H9 (cell line): ENCODE data around the gene SPRY4. TPM values are rescaled to one million over a fixed set of nuclear protein-coding genes. Genes with fewer than 3 reads are reported as not detected.

Experiments used
- DNase-seq: peaks from one replicate; pipeline ENCODE4 v3.0.0-alpha.2; 2017
- H2AFZ ChIP-seq: one replicate; pipeline ENCODE4 v1.6.1; 2013; ENCODE audit warnings: mild to moderate bottlenecking, low read length, control low read depth, moderate library complexity
- H2AK5ac ChIP-seq: 2 replicates; pipeline ENCODE4 v1.6.1; 2013; ENCODE audit warnings: low read length, control low read depth, mixed read lengths; ENCODE audit not compliant: insufficient read length
- H2BK120ac ChIP-seq: one replicate; pipeline ENCODE4 v1.6.1; 2013; ENCODE audit warnings: low read depth, mild to moderate bottlenecking, low read length, control low read depth, inconsistent platforms; ENCODE audit not compliant: poor library complexity, severe bottlenecking
- H2BK12ac ChIP-seq: 2 replicates; pipeline ENCODE4 v1.6.1; 2013; ENCODE audit warnings: low read length, control low read depth, mixed read lengths, low read depth; ENCODE audit not compliant: insufficient read length
- H2BK15ac ChIP-seq: 2 replicates; pipeline ENCODE4 v1.6.1; 2013; ENCODE audit warnings: low read depth, low read length, control low read depth
- H2BK20ac ChIP-seq: one replicate; pipeline ENCODE4 v1.6.1; 2013; ENCODE audit warnings: low read depth, mild to moderate bottlenecking, low read length, control low read depth, inconsistent platforms; ENCODE audit not compliant: poor library complexity, severe bottlenecking
- H2BK5ac ChIP-seq: 2 replicates; pipeline ENCODE4 v1.6.1; 2013; ENCODE audit warnings: low read length, control low read depth, mixed read lengths; ENCODE audit not compliant: insufficient read length
- H3K14ac ChIP-seq: 2 replicates; pipeline ENCODE4 v1.6.1; 2013; ENCODE audit warnings: low read length, control low read depth; ENCODE audit not compliant: insufficient read depth
- H3K18ac ChIP-seq: 2 replicates; pipeline ENCODE4 v1.6.1; 2013; ENCODE audit warnings: low read depth, mild to moderate bottlenecking, mixed read lengths, low read length, control low read depth; ENCODE audit not compliant: insufficient read length
- H3K23ac ChIP-seq: 2 replicates; pipeline ENCODE4 v1.6.1; 2013; ENCODE audit warnings: low read length, control low read depth, mixed read lengths, low read depth; ENCODE audit not compliant: insufficient read length
- H3K23me2 ChIP-seq: 2 replicates; pipeline ENCODE4 v1.6.1; 2013; ENCODE audit warnings: low read depth, mild to moderate bottlenecking, mixed read lengths, low read length, control low read depth; ENCODE audit not compliant: insufficient read length, poor library complexity, severe bottlenecking
- H3K27ac ChIP-seq: 2 replicates; pipeline ENCODE4 v1.5.1; 2013; ENCODE audit warnings: low read length, control low read depth, mixed read lengths, low read depth; ENCODE audit not compliant: insufficient read length
- H3K27me3 ChIP-seq: 2 replicates; pipeline ENCODE4 v1.6.1; 2013; ENCODE audit warnings: low read length, control low read depth, inconsistent platforms; ENCODE audit not compliant: insufficient read depth
- H3K4ac ChIP-seq: 2 replicates; pipeline ENCODE4 v1.6.1; 2013; ENCODE audit warnings: low read depth, mild to moderate bottlenecking, control low read depth, inconsistent platforms, low read length, moderate library complexity
- H3K4me1 ChIP-seq: 2 replicates; pipeline ENCODE4 v1.6.1; 2013; ENCODE audit warnings: low read length, control low read depth, inconsistent platforms; ENCODE audit not compliant: insufficient read depth
- H3K4me2 ChIP-seq: 2 replicates; pipeline ENCODE4 v1.6.1; 2013; ENCODE audit warnings: low read length, control low read depth, mixed read lengths; ENCODE audit not compliant: insufficient read length, insufficient read depth
- H3K56ac ChIP-seq: 2 replicates; pipeline ENCODE4 v1.6.1; 2013; ENCODE audit warnings: low read depth, mild to moderate bottlenecking, mixed read lengths, low read length, control low read depth; ENCODE audit not compliant: insufficient read length
- H3K79me1 ChIP-seq: 2 replicates; pipeline ENCODE4 v1.6.1; 2013; ENCODE audit warnings: low read depth, mild to moderate bottlenecking, moderate library complexity, low read length, control low read depth, inconsistent platforms; ENCODE audit not compliant: insufficient read depth, poor library complexity, severe bottlenecking
- H3K79me2 ChIP-seq: 2 replicates; pipeline ENCODE4 v1.6.1; 2013; ENCODE audit warnings: low read length, control low read depth, inconsistent platforms; ENCODE audit not compliant: insufficient read depth
- H3K9ac ChIP-seq: 2 replicates; pipeline ENCODE4 v1.6.1; 2013; ENCODE audit warnings: low read length, control low read depth, mixed read lengths; ENCODE audit not compliant: insufficient read length; ENCODE audit errors: extremely low read depth
- H3K9me3 ChIP-seq: one replicate; pipeline ENCODE4 v1.6.1; 2013; ENCODE audit warnings: low read depth, low read length, inconsistent platforms; ENCODE audit not compliant: control insufficient read depth
- H3T11ph ChIP-seq: one replicate; pipeline ENCODE4 v1.6.1; 2013; ENCODE audit warnings: mild to moderate bottlenecking, low read length, control low read depth, inconsistent platforms
- H4K20me1 ChIP-seq: one replicate; pipeline ENCODE4 v1.6.1; 2013; ENCODE audit not compliant: control insufficient read depth, insufficient read length, insufficient read depth
- H4K5ac ChIP-seq: 2 replicates; pipeline ENCODE4 v1.6.1; 2013; ENCODE audit warnings: low read depth, mild to moderate bottlenecking, mixed read lengths, low read length, control low read depth; ENCODE audit not compliant: insufficient read length
- H4K8ac ChIP-seq: replicated peaks from 2 replicates; pipeline ENCODE4 v1.6.1; 2013; ENCODE audit warnings: low read length, control low read depth, mixed read lengths, low read depth; ENCODE audit not compliant: insufficient read length
- H4K91ac ChIP-seq: 2 replicates; pipeline ENCODE4 v1.6.1; 2013; ENCODE audit warnings: low read depth, mild to moderate bottlenecking, moderate library complexity, mixed read lengths, low read length, control low read depth; ENCODE audit not compliant: insufficient read length
- H3K27ac Mint-ChIP-seq, 3 experiments: 2 replicates in 2 of 3; 3 replicates in 1 of 3; pipeline ENCODE4 v1.8.0; 2020 to 2021; ENCODE audit warnings: mixed read lengths in 3 of 3, mild to moderate bottlenecking in 1 of 3, moderate library complexity in 1 of 3
- H3K27me3 Mint-ChIP-seq: 2 replicates; pipeline ENCODE4 v1.8.0; 2021; ENCODE audit warnings: low read depth, mild to moderate bottlenecking, moderate library complexity, mixed read lengths
- H3K36me3 Mint-ChIP-seq, 3 experiments: 2 replicates in 2 of 3; 3 replicates in 1 of 3; pipeline ENCODE4 v1.8.0; 2020 to 2021; ENCODE audit warnings: low read depth in 3 of 3, mixed read lengths in 3 of 3; ENCODE audit not compliant: insufficient read depth in 1 of 3
- H3K4me1 Mint-ChIP-seq, 2 experiments: 2 replicates each; pipeline ENCODE4 v1.8.0; 2020; ENCODE audit warnings: mixed read lengths in 2 of 2
- H3K4me3 Mint-ChIP-seq, 2 experiments: 2 replicates in 1 of 2; 3 replicates in 1 of 2; pipeline ENCODE4 v1.8.0; 2020 to 2021; ENCODE audit warnings: mild to moderate bottlenecking in 2 of 2, mixed read lengths in 2 of 2, moderate library complexity in 1 of 2
- H3K9me3 Mint-ChIP-seq, 2 experiments: 2 replicates in 1 of 2; 3 replicates in 1 of 2; pipeline ENCODE4 v1.8.0; 2020; ENCODE audit warnings: mild to moderate bottlenecking in 2 of 2, mixed read lengths in 2 of 2, moderate library complexity in 1 of 2
- CTCF ChIP-seq: fragments of 200-600 bp; sonication (generic); conservative IDR thresholded peaks from 3 replicates; pipeline ENCODE4 v1.8.0; 2021; ENCODE audit warnings: antibody characterized with exemption, mild to moderate bottlenecking
- WGBS: extraction: QIAGEN DNeasy Blood & Tissue Kit; methylation state at CpG from one replicate; pipeline ENCODE4 v1.1.7; 2013; ENCODE audit warnings: missing lambda C conversion rate, low lambda C conversion rate, mixed read lengths; ENCODE audit not compliant: insufficient read length; ENCODE audit errors: extremely low coverage; 5-methylcytosine and 5-hydroxymethylcytosine counted together
- total RNA-seq: library from RNA; stranded (reverse); gene quantifications from 2 replicates; pipeline ENCODE4 v1.2.1, GENCODE V29; 2021

SPRY4 gene
- total RNA-seq, 1 experiment from 2014 or later = 92.4 TPM

- Histone ChIP-seq H3K27me3 (no peaks in the 10 kb centered on the region), H2BK20ac (no peak overlapping the region), H3K9me3 (no peaks in the 10 kb centered on the region), H4K5ac (no peak overlapping the region), H3T11ph (no peak overlapping the region), H2BK12ac (no peak overlapping the region), H4K20me1 (peaks cover 3% of the 10 kb centered on the region), H2AK5ac (no peak overlapping the region), H3K79me1 (peaks cover 2% of the 10 kb centered on the region), H3K18ac (peak overlapping the region; percentile 94), H3K4me2 (peak overlapping the region; percentile 94), H3K23me2 (peaks cover 32% of the 10 kb centered on the region), H3K79me2 (peaks cover 34% of the 10 kb centered on the region), H2BK5ac (peak overlapping the region; percentile 10), H4K91ac (no peak overlapping the region), H4K8ac (no peak overlapping the region), H3K27ac (peak overlapping the region; percentile 82), H3K14ac (peak overlapping the region; percentile 94; the same call in 1 of the 2 replicates), H3K9ac (peak overlapping the region; percentile 66), H3K56ac (no peak overlapping the region), H3K4ac (no peak overlapping the region; the same call in 1 of the 2 replicates), H2BK120ac (peak overlapping the region; percentile 3), H2BK15ac (no peak overlapping the region), H3K4me1 (peaks cover 12% of the 10 kb centered on the region; the same call in 1 of the 2 replicates), H2AFZ (no peak overlapping the region), H3K23ac (no peak overlapping the region)
- Mint-ChIP-seq H3K27me3 (peaks cover 6% of the 10 kb centered on the region), H3K4me1 (peaks cover 50 to 58% of the 10 kb centered on the region in 2 experiments), H3K27ac (peak overlapping the region; percentile 98), H3K9me3 (peaks cover 0 to 2% of the 10 kb centered on the region in 2 experiments; a peak in 1 of 5 replicates), H3K36me3 (peaks cover 0 to 26% (median 26%) of the 10 kb centered on the region in 3 experiments; a peak in 5 of 7 replicates), H3K4me3 (peak overlapping the region; percentile 96 to 99)
- WGBS = no CpG with 5 or more reads among the region's 8 CpGs
- no peak; the same call in 2 of the 3 replicates for TF ChIP-seq CTCF
- DNase-seq = no peak
Observed at GRCh38 chr5:142326480-142326938, 1.7 kb upstream of the SPRY4 start.
